Neural crest cell (in vitro differentiated cells): ENCODE data around the gene CLDN2. TPM values are rescaled to one million over a fixed set of nuclear protein-coding genes. Genes with fewer than 3 reads are reported as not detected.
A peak's percentile ranks its signal among the peaks of the same experiment; 100 is the strongest.

Experiments used
- DNase-seq: peaks from one replicate; pipeline ENCODE4 v3.0.0; 2021; ENCODE audit warnings: low read depth, mixed read lengths, low spot score
- H3K27ac Mint-ChIP-seq: one replicate; pipeline ENCODE4 v1.8.0; 2021; ENCODE audit warnings: mild to moderate bottlenecking, mixed read lengths; ENCODE audit not compliant: unreplicated experiment
- H3K27me3 Mint-ChIP-seq: 2 replicates; pipeline ENCODE4 v1.8.0; 2021; ENCODE audit warnings: low read depth, mild to moderate bottlenecking, mixed read lengths
- H3K36me3 Mint-ChIP-seq: 2 replicates; pipeline ENCODE4 v1.8.0; 2021; ENCODE audit warnings: low read depth, mild to moderate bottlenecking, mixed read lengths
- H3K4me1 Mint-ChIP-seq: 2 replicates; pipeline ENCODE4 v1.8.0; 2021; ENCODE audit warnings: mixed read lengths
- H3K4me3 Mint-ChIP-seq: one replicate; pipeline ENCODE4 v1.8.0; 2021; ENCODE audit warnings: mild to moderate bottlenecking, mixed read lengths
- H3K9me3 Mint-ChIP-seq: 2 replicates; pipeline ENCODE4 v1.8.0; 2021; ENCODE audit warnings: mixed read lengths
- total RNA-seq: library from RNA; stranded (reverse); gene quantifications from 2 replicates; pipeline ENCODE4 v1.2.1, GENCODE V29; 2021
- TF ChIP-seq, protein P1 (sequence below): fragments of 200-600 bp; sonication (generic); conservative IDR thresholded peaks from 2 replicates; pipeline ENCODE4 v1.5.0; 2021; ENCODE audit warnings: antibody characterized with exemption, mild to moderate bottlenecking

Gene CLDN2
- total RNA-seq, 1 donor from 2014 or later, result not detected

- H3K27me3 Mint-ChIP-seq, result no peaks in the 10 kb centered on the region
These were observed 25.8 kb upstream of the CLDN2 start for GRCh38 chrX:106894392-106894909.

DNA sequence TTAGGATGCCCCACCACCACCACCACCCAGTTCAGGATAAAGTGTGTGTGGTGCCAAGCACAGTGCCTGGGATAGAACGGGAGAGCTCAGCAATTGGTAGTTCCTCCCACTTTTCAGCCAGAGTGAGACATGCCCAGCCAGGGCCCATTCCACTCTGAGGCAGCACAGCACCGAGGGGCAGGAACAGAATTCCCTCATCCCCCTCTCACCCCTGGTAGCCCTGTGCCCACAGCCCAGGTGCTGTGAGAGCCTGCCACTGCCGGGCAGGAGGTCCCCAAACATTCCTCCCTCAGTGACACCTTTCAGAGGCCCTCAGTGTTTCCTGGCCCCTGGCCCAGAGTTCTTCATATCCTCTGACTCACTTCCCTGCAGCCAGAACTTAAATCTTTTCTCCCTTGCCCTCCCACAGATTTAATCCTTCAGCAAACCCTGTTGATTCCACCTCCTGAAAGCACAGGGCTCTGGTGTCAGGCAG is 25.2 kb upstream of the CLDN2 start:
- TF ChIP-seq, protein P1, sequence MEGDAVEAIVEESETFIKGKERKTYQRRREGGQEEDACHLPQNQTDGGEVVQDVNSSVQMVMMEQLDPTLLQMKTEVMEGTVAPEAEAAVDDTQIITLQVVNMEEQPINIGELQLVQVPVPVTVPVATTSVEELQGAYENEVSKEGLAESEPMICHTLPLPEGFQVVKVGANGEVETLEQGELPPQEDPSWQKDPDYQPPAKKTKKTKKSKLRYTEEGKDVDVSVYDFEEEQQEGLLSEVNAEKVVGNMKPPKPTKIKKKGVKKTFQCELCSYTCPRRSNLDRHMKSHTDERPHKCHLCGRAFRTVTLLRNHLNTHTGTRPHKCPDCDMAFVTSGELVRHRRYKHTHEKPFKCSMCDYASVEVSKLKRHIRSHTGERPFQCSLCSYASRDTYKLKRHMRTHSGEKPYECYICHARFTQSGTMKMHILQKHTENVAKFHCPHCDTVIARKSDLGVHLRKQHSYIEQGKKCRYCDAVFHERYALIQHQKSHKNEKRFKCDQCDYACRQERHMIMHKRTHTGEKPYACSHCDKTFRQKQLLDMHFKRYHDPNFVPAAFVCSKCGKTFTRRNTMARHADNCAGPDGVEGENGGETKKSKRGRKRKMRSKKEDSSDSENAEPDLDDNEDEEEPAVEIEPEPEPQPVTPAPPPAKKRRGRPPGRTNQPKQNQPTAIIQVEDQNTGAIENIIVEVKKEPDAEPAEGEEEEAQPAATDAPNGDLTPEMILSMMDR, result no peak

More at GRCh38 chrX:106894392-106894909, 25.8 kb upstream of the CLDN2 start:
- Mint-ChIP-seq H3K36me3 (no peaks in the 10 kb centered on the region), H3K27ac (no peak overlapping the region), H3K4me1 (no peaks in the 10 kb centered on the region), H3K4me3 (no peak overlapping the region), H3K9me3 (peaks cover 2% of the 10 kb centered on the region)
- TF ChIP-seq, protein P1, result peak; percentile 77
- DNase-seq, result peak; percentile 57

DNA sequence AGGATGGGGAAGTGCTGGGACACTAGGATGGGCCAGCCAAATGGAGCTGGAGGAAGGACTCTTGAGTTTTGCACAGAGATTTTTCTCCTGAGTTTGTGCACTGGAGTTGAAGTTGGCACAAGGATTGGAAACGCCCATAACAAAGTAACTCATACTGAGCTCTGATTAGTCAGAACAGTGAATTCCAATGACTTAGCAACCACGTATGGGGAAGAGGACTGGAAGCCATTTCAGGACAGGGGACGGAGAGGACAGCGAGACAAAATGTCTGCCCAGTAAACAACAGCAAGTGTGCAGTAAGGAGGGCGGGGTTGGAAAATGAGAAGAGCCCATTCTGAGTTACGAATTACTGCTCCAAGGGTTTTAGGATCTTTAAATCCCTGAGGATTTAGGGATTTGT is 22.9 kb upstream of the CLDN2 start:
- Mint-ChIP-seq H3K36me3 (no peaks in the 10 kb centered on the region), H3K9me3 (peaks cover 2% of the 10 kb centered on the region), H3K4me1 (no peaks in the 10 kb centered on the region)

More for the DNA sequence above, 25.2 kb upstream of the CLDN2 start:
- Mint-ChIP-seq H3K9me3 (peaks cover 2% of the 10 kb centered on the region), H3K27me3 (no peaks in the 10 kb centered on the region), H3K4me1 (no peaks in the 10 kb centered on the region), H3K36me3 (no peaks in the 10 kb centered on the region), H3K4me3 (no peak overlapping the region), H3K27ac (no peak overlapping the region)
- no peak for DNase-seq

DNA sequence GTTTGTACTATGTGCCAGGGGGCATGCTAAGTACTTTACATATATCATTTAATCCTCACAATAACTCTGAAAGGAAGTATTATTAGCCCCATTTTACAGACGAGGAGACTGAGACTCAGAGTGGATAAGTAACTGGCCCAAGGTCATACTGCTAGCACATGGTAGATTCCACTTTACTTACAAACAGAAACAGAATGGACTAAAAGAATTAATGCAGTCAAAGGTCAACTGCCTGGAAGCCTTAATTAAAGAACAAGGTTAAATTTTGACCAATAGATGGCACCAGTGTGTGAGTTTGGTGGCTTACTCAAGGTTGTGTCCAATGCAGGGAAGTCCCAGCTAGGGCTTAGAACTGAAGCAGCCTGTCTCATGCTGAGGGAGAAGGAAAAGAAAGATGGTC is 21.7 kb upstream of the CLDN2 start:
- no peak for DNase-seq
- Mint-ChIP-seq H3K27ac (no peak overlapping the region), H3K27me3 (no peaks in the 10 kb centered on the region), H3K4me3 (no peak overlapping the region), H3K9me3 (peaks cover 2% of the 10 kb centered on the region), H3K36me3 (no peaks in the 10 kb centered on the region), H3K4me1 (no peaks in the 10 kb centered on the region)
- TF ChIP-seq, protein P1, result peak; percentile 53

More for the DNA sequence above, 22.9 kb upstream of the CLDN2 start:
- DNase-seq, result no peak
- no peak overlapping the region for H3K4me3 Mint-ChIP-seq
- H3K27ac Mint-ChIP-seq, result no peak overlapping the region
- H3K27me3 Mint-ChIP-seq, result no peaks in the 10 kb centered on the region
- TF ChIP-seq, protein P1, result no peak

- H3K36me3 Mint-ChIP-seq, result no peaks in the 10 kb centered on the region
- DNase-seq, result no peak
- TF ChIP-seq, protein P1, result no peak
- peaks cover 2% of the 10 kb centered on the region for H3K9me3 Mint-ChIP-seq
- H3K27me3 Mint-ChIP-seq, result no peaks in the 10 kb centered on the region
- no peaks in the 10 kb centered on the region for H3K4me1 Mint-ChIP-seq
- H3K4me3 Mint-ChIP-seq, result no peak overlapping the region
- no peak overlapping the region for H3K27ac Mint-ChIP-seq
These were observed 20.9 kb upstream of the CLDN2 start for GRCh38 chrX:106899276-106899675.
